Spinal cord (tissue), 10 donors: ENCODE results near the gene BIK. TPM values are rescaled to one million over a fixed set of nuclear protein-coding genes. Genes with fewer than 3 reads are reported as not detected.
A peak's percentile ranks its signal among the peaks of the same experiment; 100 is the strongest.

Experiments
- DNase-seq, 6 donors: peaks; one replicate each; pipeline versions ENCODE4 v3.0.0 to v3.0.0-alpha.2; 2013 to 2015; ENCODE audit warnings: low spot score in 6 of 6, low read depth in 4 of 6
- H3K27ac ChIP-seq: one replicate; pipeline ENCODE4 v1.5.1; 2013; ENCODE audit warnings: low read depth, low read length, control low read depth
- H3K27me3 ChIP-seq: one replicate; pipeline ENCODE4 v1.6.1; 2013; ENCODE audit warnings: low read length; ENCODE audit not compliant: control insufficient read depth, insufficient read depth
- H3K36me3 ChIP-seq: one replicate; pipeline ENCODE4 v1.6.1; 2013; ENCODE audit warnings: low read length; ENCODE audit not compliant: control insufficient read depth, insufficient read depth
- H3K4me1 ChIP-seq: one replicate; pipeline ENCODE4 v1.6.1; 2013; ENCODE audit warnings: low read length; ENCODE audit not compliant: control insufficient read depth, insufficient read depth
- H3K4me3 ChIP-seq: one replicate; pipeline ENCODE4 v1.5.1; 2013; ENCODE audit warnings: low read depth, low read length, control low read depth
- H3K9me3 ChIP-seq: one replicate; pipeline ENCODE4 v1.6.1; 2013; ENCODE audit warnings: low read length; ENCODE audit not compliant: control insufficient read depth, insufficient read depth
- WGBS: methylation state at CpG from one replicate; pipeline ENCODE4 v1.1.5; 2013; ENCODE audit warnings: missing lambda C conversion rate; ENCODE audit not compliant: insufficient coverage; 5-methylcytosine and 5-hydroxymethylcytosine counted together
- polyA plus RNA-seq, 2 donors: library from polyadenylated mRNA; unstranded; fragments of 120-200 nt; gene quantifications; one replicate each; pipeline ENCODE4 v1.2.1, GENCODE V29; 2013; ENCODE audit not compliant: insufficient read length in 2 of 2
- total RNA-seq, 2 donors: library from RNA; depleted of rRNA in 1 of 2; stranded (reverse); fragments of 120-200 nt in 1 of 2; fragments of >200 nt in 1 of 2; gene quantifications; one replicate each; pipeline versions ENCODE4 v1.2.3 to v1.2.4, GENCODE V29; 2013 to 2014
- donor health status: healthy.

BIK gene
- total and polyA plus RNA-seq, 4 donors, result 0.50 to 1.1 (median 0.90) TPM

DNA sequence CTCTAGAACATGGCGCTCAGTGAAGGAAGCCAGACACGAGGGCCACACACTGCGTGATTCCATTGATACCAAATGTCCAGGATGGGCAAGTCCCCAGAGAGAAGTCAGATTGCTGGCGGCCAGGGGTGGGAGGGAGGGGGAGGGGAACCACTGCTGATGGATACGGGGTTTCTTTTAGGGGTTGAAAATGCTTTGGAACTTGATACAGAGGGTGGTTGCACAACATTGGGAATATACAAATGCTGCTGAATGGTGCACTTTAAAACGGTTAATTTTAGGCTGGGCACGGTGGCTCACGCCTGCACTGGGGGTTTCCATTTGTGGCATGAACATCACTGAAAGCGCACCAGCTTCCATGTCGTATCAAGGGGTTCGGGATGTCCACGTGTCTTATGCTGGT lies 45.9 kb downstream of the BIK start:
- peaks cover 27% of the 10 kb centered on the region for H3K4me1 ChIP-seq

DNA sequence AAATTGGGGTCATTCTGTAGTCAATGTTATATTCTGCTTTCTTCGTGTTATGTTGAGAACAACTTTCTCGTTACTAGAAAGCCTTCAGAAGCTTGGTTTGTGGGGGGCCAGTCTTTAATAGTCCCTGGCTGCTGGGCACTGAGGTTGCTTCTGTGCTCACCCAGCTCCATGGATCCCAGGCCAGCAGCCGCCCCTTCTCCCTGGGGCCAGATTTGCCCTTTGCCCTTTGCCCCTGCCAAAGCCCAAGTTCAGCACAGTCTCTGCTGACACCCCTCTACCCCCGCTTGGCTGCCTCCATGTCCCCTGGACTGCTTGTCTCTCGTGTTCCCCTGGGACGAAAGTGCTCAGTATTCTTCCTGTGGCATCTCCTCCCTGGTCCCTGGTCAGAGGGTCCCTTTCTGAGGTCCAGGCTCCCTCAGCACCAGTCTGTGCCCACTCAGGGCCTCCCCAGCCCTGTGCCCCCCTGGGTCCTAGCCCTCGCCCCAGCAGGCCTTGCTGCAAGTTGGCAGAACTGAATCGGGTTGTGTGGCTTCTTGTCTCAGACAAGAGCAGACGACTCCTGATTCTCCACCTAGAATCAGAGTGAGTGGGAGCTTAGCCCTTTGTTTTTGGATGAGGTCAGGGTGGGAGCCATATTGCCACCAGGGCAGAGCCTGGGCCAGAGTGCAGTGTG lies 47.5 kb downstream of the BIK start:
- Histone ChIP-seq H3K4me3 (no peak overlapping the region), H3K36me3 (peaks cover 32% of the 10 kb centered on the region), H3K9me3 (no peaks in the 10 kb centered on the region), H3K4me1 (peaks cover 13% of the 10 kb centered on the region), H3K27me3 (no peaks in the 10 kb centered on the region), H3K27ac (no peak overlapping the region)
- 77% methylated on average over 8 of the region's 9 CpGs for WGBS
- DNase-seq, result no peak

More for the DNA sequence above, 45.9 kb downstream of the BIK start:
- no peak for DNase-seq
- Histone ChIP-seq H3K4me3 (no peak overlapping the region), H3K27ac (no peak overlapping the region), H3K36me3 (peaks cover 26% of the 10 kb centered on the region), H3K9me3 (no peaks in the 10 kb centered on the region), H3K27me3 (no peaks in the 10 kb centered on the region)
- WGBS, result 90% methylated on average over 12 of the region's 12 CpGs

GRCh38 chr22:43158778-43159483 lies 48.4 kb downstream of the BIK start:
- Histone ChIP-seq H3K27ac (no peak overlapping the region), H3K27me3 (no peaks in the 10 kb centered on the region), H3K4me1 (peaks cover 13% of the 10 kb centered on the region), H3K36me3 (peaks cover 38% of the 10 kb centered on the region), H3K4me3 (no peak overlapping the region), H3K9me3 (no peaks in the 10 kb centered on the region)
- 90% methylated on average over 24 of the region's 24 CpGs for WGBS
- no peak for DNase-seq

- 52% methylated on average over 14 of the region's 18 CpGs for WGBS
- H3K36me3 ChIP-seq, result peaks cover 38% of the 10 kb centered on the region
- DNase-seq, result peak in 1 of 6 donors; percentile 2
- H3K27ac ChIP-seq, result no peak overlapping the region
- no peaks in the 10 kb centered on the region for H3K27me3 ChIP-seq
- no peaks in the 10 kb centered on the region for H3K9me3 ChIP-seq
- peaks cover 13% of the 10 kb centered on the region for H3K4me1 ChIP-seq
- no peak overlapping the region for H3K4me3 ChIP-seq
These were observed 49.1 kb downstream of the BIK start for GRCh38 chr22:43159484-43160178.

GRCh38 chr22:43160497-43161126 lies 50.1 kb downstream of the BIK start:
- Histone ChIP-seq H3K4me3 (no peak overlapping the region), H3K27me3 (no peaks in the 10 kb centered on the region), H3K4me1 (peaks cover 13% of the 10 kb centered on the region), H3K36me3 (peaks cover 38% of the 10 kb centered on the region), H3K27ac (no peak overlapping the region), H3K9me3 (no peaks in the 10 kb centered on the region)
- DNase-seq, result no peak
- WGBS, result 99% methylated on average over 7 of the region's 8 CpGs

GRCh38 chr22:43162412-43163150 lies 52.0 kb downstream of the BIK start:
- H3K27ac ChIP-seq, result no peak overlapping the region
- no peak for DNase-seq
- H3K27me3 ChIP-seq, result no peaks in the 10 kb centered on the region
- H3K36me3 ChIP-seq, result peaks cover 47% of the 10 kb centered on the region
- H3K4me3 ChIP-seq, result no peak overlapping the region
- no peaks in the 10 kb centered on the region for H3K9me3 ChIP-seq
- WGBS, result 92% methylated on average over 23 of the region's 24 CpGs
- peaks cover 13% of the 10 kb centered on the region for H3K4me1 ChIP-seq

DNA sequence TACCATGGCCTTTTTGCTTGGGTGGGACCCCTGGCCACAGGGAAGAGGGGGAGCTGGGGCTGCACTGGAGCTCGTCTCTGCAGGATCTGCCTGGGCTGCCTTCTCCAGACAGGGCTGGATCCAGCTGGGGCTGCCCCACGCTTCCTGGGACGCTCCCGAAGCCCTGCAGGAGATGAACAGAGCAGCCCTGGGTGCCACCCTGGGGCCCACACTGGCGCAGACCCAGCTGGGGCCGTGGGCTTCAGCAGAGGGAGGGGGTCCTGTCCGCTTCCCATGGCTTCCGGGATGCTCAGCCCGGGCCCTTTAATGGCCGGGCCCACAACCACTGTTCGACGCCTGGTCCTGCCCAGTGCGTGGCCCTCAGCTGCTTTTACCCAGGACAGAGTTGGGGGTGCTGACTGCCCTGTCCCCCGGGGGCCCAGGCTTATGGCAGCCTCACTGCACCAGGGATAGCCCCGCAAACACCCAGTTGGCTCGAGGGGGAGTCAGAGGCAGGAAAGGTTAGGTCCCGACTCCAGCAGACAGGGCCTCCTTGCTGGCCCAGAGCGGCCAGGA lies 52.8 kb downstream of the BIK start:
- WGBS, result 87% methylated on average over 18 of the region's 18 CpGs
- Histone ChIP-seq H3K27me3 (no peaks in the 10 kb centered on the region), H3K4me1 (peaks cover 13% of the 10 kb centered on the region), H3K27ac (no peak overlapping the region), H3K36me3 (peaks cover 54% of the 10 kb centered on the region), H3K9me3 (no peaks in the 10 kb centered on the region), H3K4me3 (no peak overlapping the region)
- no peak for DNase-seq

DNA sequence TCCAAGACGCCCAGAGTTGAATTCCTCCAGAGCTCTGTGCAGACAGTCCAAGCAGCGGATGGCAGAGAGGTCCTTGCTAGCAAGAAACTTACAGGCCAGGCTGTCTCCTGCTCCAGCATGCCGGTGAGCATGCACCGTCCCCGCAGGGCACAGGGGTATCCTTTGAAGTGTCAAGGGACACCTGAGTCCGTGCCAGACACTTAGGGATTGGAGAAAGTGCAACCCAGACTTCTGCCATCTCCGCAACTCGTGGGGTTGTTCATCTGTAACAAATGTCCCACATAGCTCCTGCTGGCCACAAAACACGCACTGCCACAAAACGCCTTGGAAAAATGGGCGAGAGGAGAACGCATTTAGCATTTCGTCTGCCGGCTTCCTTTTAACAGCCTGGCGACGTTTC lies 54.1 kb downstream of the BIK start:
- peak in 1 of 6 donors; percentile 20 for DNase-seq
- peaks cover 59% of the 10 kb centered on the region for H3K36me3 ChIP-seq
- H3K9me3 ChIP-seq, result no peaks in the 10 kb centered on the region
- peaks cover 9% of the 10 kb centered on the region for H3K4me1 ChIP-seq
- H3K4me3 ChIP-seq, result no peak overlapping the region
- WGBS, result 42% methylated on average over 16 of the region's 16 CpGs
- H3K27ac ChIP-seq, result no peak overlapping the region
- no peaks in the 10 kb centered on the region for H3K27me3 ChIP-seq
